A549 treated with CORT108297 at 1 μM for 4 hours (cell line): ENCODE data around the gene PRKN. TPM values are rescaled to one million over a fixed set of nuclear protein-coding genes. Genes with fewer than 3 reads are reported as not detected.

Source experiments
- total RNA-seq: library from RNA; stranded (reverse); fragments of 200-300 nt; extraction: Qiagen RNA extraction; gene quantifications from 5 replicates; pipeline ENCODE4 v1.2.3, GENCODE V29; 2022

The PRKN gene
- total RNA-seq, result 0.02 to 0.47 TPM (median 0.12 TPM) in 4 of 5 replicates, not detected in the other

DNA sequence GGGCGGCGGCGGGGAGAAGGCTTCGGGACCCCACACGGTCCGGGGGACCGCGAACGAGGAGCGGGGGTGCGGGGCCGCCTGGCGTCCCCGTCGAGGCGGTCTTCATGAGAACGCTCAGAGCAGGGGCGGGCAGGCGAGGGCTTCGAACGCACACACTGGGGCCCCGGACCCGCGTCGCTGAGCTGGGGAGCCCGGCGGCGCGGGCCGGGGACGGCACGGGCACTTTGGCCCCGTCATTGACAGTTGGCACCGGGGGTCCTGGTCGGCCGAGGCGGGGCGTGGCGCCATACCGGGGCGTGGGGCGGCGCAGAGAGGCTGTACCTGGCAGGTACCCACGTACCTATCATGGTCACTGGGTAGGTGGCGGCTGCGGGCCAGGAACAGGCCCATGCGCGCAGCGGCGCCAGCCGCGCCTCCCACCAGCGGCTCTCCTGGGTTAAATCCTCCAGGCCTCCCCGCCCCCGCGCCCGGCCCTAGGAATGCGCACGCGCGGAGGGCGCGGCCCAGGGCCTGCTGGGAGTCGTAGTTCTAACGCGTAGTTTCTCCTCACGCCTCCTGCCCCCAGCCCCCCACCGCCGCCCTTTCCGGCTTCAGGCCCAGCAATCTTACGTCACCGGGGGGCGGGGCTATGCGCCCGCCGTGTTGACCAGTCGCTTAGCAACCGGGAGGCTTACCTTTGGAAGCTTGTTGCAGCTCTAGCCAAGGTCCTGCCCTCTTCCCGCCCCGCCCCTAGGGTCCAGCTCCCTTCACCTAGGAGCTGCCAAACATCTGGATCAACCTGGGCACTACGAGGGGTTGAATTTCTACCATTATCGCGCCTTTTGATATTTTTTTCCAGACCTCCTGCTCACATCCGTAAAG lies at the start of gene PRKN, which contains the start of gene PACRG:
TSS of gene PRKN (minus strand) at position 445 of the 861 bp plus-strand sequence.
TSS of gene PACRG (plus strand) at position 653 of the 861 bp plus-strand sequence.

Other genes with a start within 250 kb of the PRKN start
- gene PACRG, start 208 bp upstream of the PRKN start, total RNA-seq, result 0.12 TPM in 1 of 5 replicates, not detected in the others